ENCODE results near the gene POLR3E.

- TF ChIP-seq CTCF (IDR thresholded peaks at IDR 0.05 in 2 of 3, conservative IDR thresholded peaks at IDR 0.05 in 1 of 3; ENCODE audit: borderline replicate concordance in 1 of 3, insufficient read depth in 1 of 3, low read depth in 2 of 3, low read length in 2 of 3) (no peak), YY1 (IDR thresholded peaks at IDR 0.05; ENCODE audit: extremely low read depth, insufficient replicate concordance, low read depth, low read length) (no peak), MAX (IDR thresholded peaks at IDR 0.05) (no peak)
These were observed 39.4 kb downstream of the POLR3E start for GRCh38 chr16:22336581-22336980.
